ENCODE results near the gene USP53.
"Not testable (repeated sequence)": the region's sequence is repeated elsewhere in the genome, so short reads cannot be mapped to it uniquely, and the experiment has no call there.

USP53 gene

GRCh38 chr4:119212234-119212963 lies at the start of gene USP53:
Gene USP53 (plus strand): TSS chr4:119212713. CDS start chr4:119239760, 27,047 bp downstream.
- Mint-ChIP-seq H3K4me3 (peak within 1 kb of the TSS; percentile 97), H3K9me3 (no peaks in the 10 kb centered on the region), H3K36me3 (peaks cover 4% of the 10 kb centered on the region), H3K27me3 (no peaks in the 10 kb centered on the region), H3K4me1 (peaks cover 15% of the 10 kb centered on the region), H3K27ac (peak within 1 kb of the TSS; percentile 90)
- ATAC-seq (ENCODE audit: low read depth) = peak; percentile 88
- peak; percentile 94 to 95 for DNase-seq (ENCODE audit: low spot score in 2 of 2)

GRCh38 chr4:119165767-119166166 lies 46.7 kb upstream of the USP53 start:
- Mint-ChIP-seq H3K9me3 (no peaks in the 10 kb centered on the region), H3K36me3 (no peaks in the 10 kb centered on the region), H3K27me3 (peaks cover 6% of the 10 kb centered on the region), H3K4me1 (no peaks in the 10 kb centered on the region), H3K27ac (no peak overlapping the region), H3K4me3 (no peak overlapping the region)
- DNase-seq (ENCODE audit: low spot score in 2 of 2) (no peak), ATAC-seq (ENCODE audit: low read depth) (no peak)

GRCh38 chr4:119170195-119170594 lies 42.3 kb upstream of the USP53 start:
- ATAC-seq (ENCODE audit: low read depth) (no peak), DNase-seq (ENCODE audit: low spot score in 2 of 2) (no peak)
- H3K36me3 Mint-ChIP-seq = no peaks in the 10 kb centered on the region

GRCh38 chr4:119172223-119172622 lies 40.3 kb upstream of the USP53 start:
- DNase-seq (ENCODE audit: low spot score in 2 of 2) = no peak
- Mint-ChIP-seq H3K36me3 (no peaks in the 10 kb centered on the region), H3K4me1 (no peaks in the 10 kb centered on the region), H3K4me3 (no peak overlapping the region), H3K27me3 (peaks cover 2% of the 10 kb centered on the region), H3K27ac (no peak overlapping the region), H3K9me3 (no peaks in the 10 kb centered on the region)
- ATAC-seq (ENCODE audit: low read depth) = no peak

More at GRCh38 chr4:119170195-119170594, 42.3 kb upstream of the USP53 start:
- Mint-ChIP-seq H3K4me3 (no peak overlapping the region), H3K27me3 (no peaks in the 10 kb centered on the region), H3K27ac (no peak overlapping the region), H3K4me1 (no peaks in the 10 kb centered on the region), H3K9me3 (no peaks in the 10 kb centered on the region)

GRCh38 chr4:119173729-119174361 lies 38.7 kb upstream of the USP53 start:
- H3K27ac Mint-ChIP-seq = not testable (repeated sequence)

GRCh38 chr4:119179011-119179410 lies 33.5 kb upstream of the USP53 start:
- Mint-ChIP-seq H3K4me1 (no peaks in the 10 kb centered on the region), H3K9me3 (no peaks in the 10 kb centered on the region), H3K36me3 (no peaks in the 10 kb centered on the region), H3K4me3 (no peak overlapping the region), H3K27me3 (peaks cover 17% of the 10 kb centered on the region), H3K27ac (no peak overlapping the region)
- ATAC-seq (ENCODE audit: low read depth) (no peak), DNase-seq (ENCODE audit: low spot score in 2 of 2) (no peak)

More at GRCh38 chr4:119173729-119174361, 38.7 kb upstream of the USP53 start:
- DNase-seq (ENCODE audit: low spot score in 2 of 2); H3K4me3 Mint-ChIP-seq; H3K36me3 Mint-ChIP-seq; ATAC-seq (ENCODE audit: low read depth); H3K9me3 Mint-ChIP-seq; H3K4me1 Mint-ChIP-seq: not testable (repeated sequence)
- H3K27me3 Mint-ChIP-seq = peaks cover 10% of the 10 kb centered on the region

GRCh38 chr4:119184128-119184527 lies 28.4 kb upstream of the USP53 start:
- H3K9me3 Mint-ChIP-seq = no peaks in the 10 kb centered on the region
- ATAC-seq (ENCODE audit: low read depth) (no peak), DNase-seq (ENCODE audit: low spot score in 2 of 2) (no peak)
- no peak overlapping the region for H3K27ac Mint-ChIP-seq
- peaks cover 10% of the 10 kb centered on the region for H3K27me3 Mint-ChIP-seq
- peaks cover 2% of the 10 kb centered on the region for H3K4me1 Mint-ChIP-seq
- H3K36me3 Mint-ChIP-seq = no peaks in the 10 kb centered on the region
- H3K4me3 Mint-ChIP-seq = no peak overlapping the region

GRCh38 chr4:119189638-119190037 lies 22.9 kb upstream of the USP53 start:
- DNase-seq (ENCODE audit: low spot score in 2 of 2) (no peak), ATAC-seq (ENCODE audit: low read depth) (no peak)
- Mint-ChIP-seq H3K4me3 (no peak overlapping the region), H3K27ac (no peak overlapping the region), H3K36me3 (no peaks in the 10 kb centered on the region), H3K9me3 (no peaks in the 10 kb centered on the region), H3K27me3 (peaks cover 4% of the 10 kb centered on the region), H3K4me1 (peaks cover 2% of the 10 kb centered on the region)

GRCh38 chr4:119190354-119190753 lies 22.2 kb upstream of the USP53 start:
- no peak overlapping the region for H3K27ac Mint-ChIP-seq
- no peak overlapping the region for H3K4me3 Mint-ChIP-seq
- no peaks in the 10 kb centered on the region for H3K4me1 Mint-ChIP-seq

GRCh38 chr4:119191505-119191904 lies 21.0 kb upstream of the USP53 start:
- Mint-ChIP-seq H3K4me1 (no peaks in the 10 kb centered on the region), H3K4me3 (no peak overlapping the region), H3K27me3 (peaks cover 8% of the 10 kb centered on the region), H3K27ac (no peak overlapping the region), H3K9me3 (no peaks in the 10 kb centered on the region), H3K36me3 (peaks cover 2% of the 10 kb centered on the region)
- DNase-seq (ENCODE audit: low spot score in 2 of 2) (no peak), ATAC-seq (ENCODE audit: low read depth) (no peak)

More at GRCh38 chr4:119190354-119190753, 22.2 kb upstream of the USP53 start:
- ATAC-seq (ENCODE audit: low read depth) (no peak), DNase-seq (ENCODE audit: low spot score in 2 of 2) (no peak)
- Mint-ChIP-seq H3K9me3 (no peaks in the 10 kb centered on the region), H3K27me3 (peaks cover 4% of the 10 kb centered on the region), H3K36me3 (peaks cover 2% of the 10 kb centered on the region)

- no peak for DNase-seq (ENCODE audit: low spot score in 2 of 2)
Measured at GRCh38 chr4:119197772-119198212, 14.7 kb upstream of the USP53 start.

GRCh38 chr4:119204916-119205315 lies 7.6 kb upstream of the USP53 start:
- peaks cover 7% of the 10 kb centered on the region for H3K27me3 Mint-ChIP-seq
- H3K4me3 Mint-ChIP-seq = no peak overlapping the region
- no peaks in the 10 kb centered on the region for H3K36me3 Mint-ChIP-seq
- no peaks in the 10 kb centered on the region for H3K9me3 Mint-ChIP-seq
- H3K4me1 Mint-ChIP-seq = peaks cover 6% of the 10 kb centered on the region
- DNase-seq (ENCODE audit: low spot score in 2 of 2) = no peak
- ATAC-seq (ENCODE audit: low read depth) = no peak
- no peak overlapping the region for H3K27ac Mint-ChIP-seq

More at GRCh38 chr4:119197772-119198212, 14.7 kb upstream of the USP53 start:
- H3K27ac Mint-ChIP-seq = no peak overlapping the region
- peaks cover 17% of the 10 kb centered on the region for H3K27me3 Mint-ChIP-seq
- peaks cover 2% of the 10 kb centered on the region for H3K9me3 Mint-ChIP-seq
- H3K36me3 Mint-ChIP-seq = peaks cover 6% of the 10 kb centered on the region
- peaks cover 6% of the 10 kb centered on the region for H3K4me1 Mint-ChIP-seq
- ATAC-seq (ENCODE audit: low read depth) = no peak
- H3K4me3 Mint-ChIP-seq = no peak overlapping the region

GRCh38 chr4:119205690-119206089 lies 6.8 kb upstream of the USP53 start:
- Mint-ChIP-seq H3K27me3 (peaks cover 3% of the 10 kb centered on the region), H3K27ac (no peak overlapping the region), H3K36me3 (no peaks in the 10 kb centered on the region), H3K4me3 (no peak overlapping the region), H3K4me1 (peaks cover 6% of the 10 kb centered on the region), H3K9me3 (no peaks in the 10 kb centered on the region)
- ATAC-seq (ENCODE audit: low read depth) = no peak
- no peak for DNase-seq (ENCODE audit: low spot score in 2 of 2)

- Mint-ChIP-seq H3K9me3 (no peaks in the 10 kb centered on the region), H3K27ac (no peak overlapping the region), H3K4me1 (peaks cover 10% of the 10 kb centered on the region), H3K4me3 (no peak overlapping the region), H3K36me3 (no peaks in the 10 kb centered on the region), H3K27me3 (peaks cover 3% of the 10 kb centered on the region)
- DNase-seq (ENCODE audit: low spot score in 2 of 2) (no peak), ATAC-seq (ENCODE audit: low read depth) (no peak)
Measured at GRCh38 chr4:119206178-119206577, 6.3 kb upstream of the USP53 start.
